ENCODE results near the gene PLXNA1. TPM values are rescaled to one million over a fixed set of nuclear protein-coding genes. Genes with fewer than 3 reads are reported as not detected.

The PLXNA1 gene
- total RNA-seq, 2 experiments from 2014 or later, result 6.5 to 7.4 TPM

DNA sequence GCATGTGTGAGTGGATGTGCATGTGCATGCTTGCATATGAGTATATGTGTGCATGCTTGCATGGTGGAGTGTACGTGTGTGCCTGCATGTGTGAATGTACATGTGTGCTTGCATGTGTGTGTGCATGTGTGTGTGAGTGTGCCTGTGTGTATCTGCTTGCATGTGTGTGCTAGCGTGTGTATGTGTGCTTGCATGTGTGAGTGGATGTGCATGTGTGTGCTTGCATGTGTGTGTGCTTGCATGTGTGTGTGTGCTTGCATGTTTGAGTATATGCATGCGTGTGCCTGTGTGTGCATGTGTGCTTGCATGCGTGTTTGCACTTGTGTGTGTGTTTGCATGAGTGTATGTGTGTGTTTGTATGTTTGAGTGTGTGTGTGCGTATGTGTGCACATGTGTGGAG lies 4.6 kb upstream of the PLXNA1 start:
- DNase-seq, result no peak
- POLR2A ChIA-PET, result no interaction called here
- peaks cover 8% of the 10 kb centered on the region for H3K9me3 Mint-ChIP-seq
- no peak overlapping the region for H3K4me3 Mint-ChIP-seq
- peaks cover 21% of the 10 kb centered on the region for H3K4me1 Mint-ChIP-seq
- no peaks in the 10 kb centered on the region for H3K36me3 Mint-ChIP-seq (ENCODE audit: low read depth)
- no peak overlapping the region for H3K27ac Mint-ChIP-seq
- peaks cover 14% of the 10 kb centered on the region for H3K27me3 Mint-ChIP-seq
- CTCF ChIA-PET, result no interaction called here

DNA sequence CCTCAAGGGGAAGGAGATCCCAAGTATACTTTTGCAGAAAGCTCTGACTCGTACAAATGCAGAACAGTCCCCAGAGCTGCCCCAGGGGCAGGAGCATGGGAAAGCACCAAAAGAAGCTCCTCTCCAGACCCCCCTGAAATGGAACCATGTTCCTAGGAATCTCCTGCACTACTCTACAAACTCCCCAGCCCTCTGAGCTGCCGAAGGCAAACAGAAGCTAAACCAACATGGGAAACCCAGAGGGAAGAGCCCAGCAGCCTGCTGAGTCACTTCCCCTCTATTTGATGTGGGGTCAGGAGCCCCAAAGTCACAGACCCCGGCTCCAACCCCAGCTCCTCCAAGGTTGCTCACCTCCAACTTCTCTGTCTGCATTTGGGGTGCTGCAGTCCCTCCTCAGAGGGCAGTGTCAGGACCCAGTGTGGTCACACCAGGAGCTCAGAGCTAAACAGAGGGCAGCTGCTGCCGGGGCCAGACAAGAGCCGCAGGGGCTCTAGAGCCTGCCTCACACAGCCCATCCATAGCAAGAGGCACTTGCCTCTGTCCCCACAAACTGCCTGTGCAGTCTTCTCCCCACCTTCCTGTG lies 3.8 kb upstream of the PLXNA1 start:
- H3K9me3 Mint-ChIP-seq, result peaks cover 6% of the 10 kb centered on the region
- ChIA-PET CTCF (no interaction called here), POLR2A (interaction anchor here (0.5 to 1.6 kb wide), 2 partner anchors 29 to 68 kb away, joined by 3 read pairs; no protein-coding TSS in a partner anchor)
- H3K4me1 Mint-ChIP-seq, result peaks cover 21% of the 10 kb centered on the region
- no peak overlapping the region for H3K27ac Mint-ChIP-seq
- DNase-seq, result no peak
- H3K27me3 Mint-ChIP-seq, result peaks cover 14% of the 10 kb centered on the region
- H3K4me3 Mint-ChIP-seq, result no peak overlapping the region
- H3K36me3 Mint-ChIP-seq (ENCODE audit: low read depth), result no peaks in the 10 kb centered on the region

DNA sequence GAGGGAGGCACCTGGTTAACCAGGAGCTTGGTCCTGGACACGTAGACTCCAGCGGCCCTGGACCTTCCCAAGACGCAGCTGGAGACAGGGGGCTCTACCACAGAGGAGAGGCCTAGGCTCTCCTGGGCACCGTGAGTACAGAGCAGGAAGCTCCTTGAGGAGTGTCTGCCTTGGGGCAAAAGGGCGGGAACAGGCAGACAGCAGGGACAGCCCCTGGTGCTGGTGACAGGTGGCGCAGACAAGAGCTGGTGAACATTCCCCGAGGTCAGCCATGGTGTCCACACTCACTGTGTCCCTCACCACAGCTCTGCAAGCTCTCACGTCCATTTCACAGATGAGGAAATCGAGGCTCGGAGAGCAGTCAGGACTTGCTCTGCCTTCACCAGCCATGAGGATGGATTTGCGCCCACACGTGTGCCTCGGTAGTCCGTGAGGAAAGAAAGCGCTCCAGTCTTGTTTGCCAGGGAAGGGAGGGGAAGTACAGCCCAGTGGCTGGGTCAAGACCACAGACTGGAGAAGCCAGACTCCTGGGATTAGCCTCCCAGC lies 2.6 kb upstream of the PLXNA1 start:
- POLR2A ChIA-PET, result interaction anchor here (1.6 kb wide), 1 partner anchor 69 kb away, joined by 3 read pairs; no protein-coding TSS in a partner anchor
- CTCF ChIA-PET, result no interaction called here
- Mint-ChIP-seq H3K36me3 (ENCODE audit: low read depth) (no peaks in the 10 kb centered on the region), H3K9me3 (no peaks in the 10 kb centered on the region), H3K27ac (no peak overlapping the region), H3K4me3 (no peak overlapping the region), H3K4me1 (peaks cover 21% of the 10 kb centered on the region), H3K27me3 (peaks cover 9% of the 10 kb centered on the region)
- DNase-seq, result no peak

DNA sequence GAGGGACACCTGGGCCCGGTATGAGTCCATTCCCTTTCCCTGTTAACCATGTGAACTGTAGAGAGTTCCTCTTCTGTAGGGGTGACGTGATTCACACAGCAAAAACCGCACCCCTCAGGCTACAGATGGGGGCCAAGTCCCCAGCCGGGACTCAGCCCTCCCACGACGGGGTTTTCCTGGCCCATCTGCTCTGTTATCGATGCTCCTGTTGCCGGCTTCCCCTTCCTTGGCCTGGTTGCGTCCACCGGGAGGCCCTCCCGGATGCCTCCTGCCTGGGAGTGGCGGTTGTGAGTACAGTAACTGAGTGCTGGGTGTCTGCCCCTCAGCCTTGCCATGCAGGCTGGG lies 817 bp upstream of the PLXNA1 start:
- Mint-ChIP-seq H3K9me3 (no peaks in the 10 kb centered on the region), H3K27ac (peak overlapping the region; percentile 55), H3K4me3 (peak overlapping the region; percentile 76), H3K27me3 (peaks cover 9% of the 10 kb centered on the region), H3K4me1 (peaks cover 21% of the 10 kb centered on the region), H3K36me3 (ENCODE audit: low read depth) (no peaks in the 10 kb centered on the region)
- ChIA-PET CTCF (interaction anchor here (1.0 to 2.2 kb wide), 13 partner anchors 15 to 458 kb away, joined by 3 to 15 read pairs (median 4); partner anchors contain the start of gene CHST13), POLR2A (interaction anchor here (0.6 to 1.5 kb wide), 3 partner anchors 11 to 898 kb away, joined by 3 to 7 read pairs (median 3); partner anchors contain the start of gene SLC41A3)
- no peak for DNase-seq

DNA sequence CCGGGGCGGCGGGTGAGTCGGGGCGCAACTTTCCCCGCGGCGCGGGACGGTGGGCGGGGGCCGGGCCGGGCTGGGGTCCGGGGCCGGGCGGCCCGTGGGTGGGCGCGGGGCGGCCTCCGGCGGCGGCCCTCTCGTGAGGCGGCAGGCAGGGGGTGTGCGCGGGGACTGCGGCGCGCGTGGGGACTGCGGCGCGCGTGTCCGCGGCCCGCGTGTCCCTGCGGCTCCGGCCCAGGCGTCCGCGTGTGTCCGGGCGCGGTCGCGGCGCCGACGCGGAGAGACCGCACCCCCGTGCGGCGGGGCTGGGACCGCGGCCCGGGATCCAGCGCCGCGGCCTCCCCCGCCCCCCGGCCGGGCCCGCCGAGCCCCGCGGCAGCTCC lies 349 bp downstream of the PLXNA1 start:
- H3K4me1 Mint-ChIP-seq, result peaks cover 21% of the 10 kb centered on the region
- peaks cover 7% of the 10 kb centered on the region for H3K27me3 Mint-ChIP-seq
- no peaks in the 10 kb centered on the region for H3K9me3 Mint-ChIP-seq
- no peak for DNase-seq
- H3K4me3 Mint-ChIP-seq, result no peak overlapping the region
- no peaks in the 10 kb centered on the region for H3K36me3 Mint-ChIP-seq (ENCODE audit: low read depth)
- CTCF ChIA-PET, result interaction anchor here (2.1 kb wide), 1 partner anchor 72 kb away, joined by 8 read pairs; no protein-coding TSS in a partner anchor
- POLR2A ChIA-PET, result interaction anchor here (1.3 kb wide), 1 partner anchor 71 kb away, joined by 3 read pairs; no protein-coding TSS in a partner anchor
- H3K27ac Mint-ChIP-seq, result no peak overlapping the region

DNA sequence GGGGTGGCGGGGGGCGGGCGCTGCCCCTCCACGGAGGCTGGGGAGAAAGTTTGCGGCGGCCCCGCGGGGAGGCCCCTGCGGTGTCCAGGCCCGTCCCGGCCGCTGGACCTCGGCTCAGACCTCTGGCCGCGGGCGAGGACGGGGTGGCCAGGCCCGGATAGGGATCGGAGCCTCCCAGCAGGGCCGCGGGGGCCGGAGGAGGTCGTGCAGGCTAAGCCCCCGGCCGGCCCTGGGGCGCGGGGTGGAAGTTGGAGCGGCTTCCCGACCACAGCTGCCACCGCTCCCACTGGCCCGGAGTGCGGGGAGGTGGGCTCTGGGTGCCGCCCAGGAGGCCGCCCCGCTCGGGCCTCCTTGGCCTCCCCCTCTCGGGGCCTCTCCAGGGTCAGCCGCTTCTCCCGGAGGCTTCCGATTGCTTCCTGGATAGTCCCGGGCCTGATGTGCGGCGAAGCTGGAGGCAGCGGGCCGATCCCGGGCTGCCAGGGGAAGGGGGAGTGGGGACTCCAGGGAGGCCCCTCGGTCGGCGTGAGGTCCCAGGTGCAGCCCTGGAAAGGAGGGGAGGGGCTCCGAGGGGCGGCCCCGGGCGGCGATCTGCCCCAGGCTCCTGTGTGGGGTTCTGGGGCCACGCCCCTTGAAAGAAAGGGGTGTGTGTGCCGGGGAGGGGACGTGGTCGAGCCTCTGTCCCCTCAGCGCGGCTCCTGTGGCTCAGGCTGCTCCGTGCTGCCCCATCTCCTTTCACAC lies 907 bp downstream of the PLXNA1 start:
- peak overlapping the region; percentile 24 for H3K4me3 Mint-ChIP-seq
- peaks cover 4% of the 10 kb centered on the region for H3K27me3 Mint-ChIP-seq
- H3K36me3 Mint-ChIP-seq (ENCODE audit: low read depth), result no peaks in the 10 kb centered on the region
- H3K4me1 Mint-ChIP-seq, result peaks cover 17% of the 10 kb centered on the region
- no peaks in the 10 kb centered on the region for H3K9me3 Mint-ChIP-seq
- ChIA-PET CTCF (interaction anchor here (2.1 kb wide), 1 partner anchor 73 kb away, joined by 8 read pairs; no protein-coding TSS in a partner anchor), POLR2A (interaction anchor here (1.3 kb wide), 1 partner anchor 71 kb away, joined by 3 read pairs; no protein-coding TSS in a partner anchor)
- H3K27ac Mint-ChIP-seq, result no peak overlapping the region
- DNase-seq, result peak; percentile 26

DNA sequence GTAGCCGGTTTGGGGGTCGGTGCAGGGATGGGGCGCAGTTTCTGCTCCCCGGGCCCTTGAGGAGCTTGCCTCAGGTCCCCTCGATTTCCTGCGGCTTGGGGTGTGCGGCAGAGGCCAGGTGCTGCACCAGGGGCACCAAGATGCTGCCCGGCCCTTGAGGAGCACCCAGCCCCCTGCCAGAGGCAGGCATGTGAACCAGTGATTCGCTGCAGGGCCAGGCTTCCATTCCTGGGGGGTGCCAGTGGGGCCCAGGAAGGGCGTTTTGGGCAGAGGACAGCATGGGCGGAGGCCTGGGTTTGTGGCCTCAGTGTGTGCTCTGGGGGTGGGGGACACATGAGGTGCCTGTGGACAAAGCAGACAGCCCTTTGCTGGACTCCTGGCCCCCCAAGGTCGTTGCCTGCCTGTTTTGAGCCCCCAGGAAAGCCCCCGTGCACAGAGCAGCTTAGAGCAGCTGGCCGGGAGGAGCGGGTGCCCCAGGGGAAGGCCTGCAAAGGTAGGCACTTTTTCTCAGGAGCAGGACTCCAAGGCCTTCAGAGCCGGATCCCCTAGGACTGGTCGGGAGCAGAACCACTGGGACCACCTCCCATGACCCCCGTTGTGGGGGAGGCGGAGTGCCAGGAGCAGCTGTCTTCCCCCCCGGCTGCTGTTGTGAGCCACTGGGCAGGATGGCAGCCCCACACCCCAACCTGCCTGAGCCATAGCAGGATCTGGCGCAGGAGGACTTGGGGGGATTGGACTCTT lies 1.6 kb downstream of the PLXNA1 start:
- ChIA-PET POLR2A (interaction anchor here (1.3 kb wide), 1 partner anchor 72 kb away, joined by 3 read pairs; no protein-coding TSS in a partner anchor), CTCF (no interaction called here)
- no peaks in the 10 kb centered on the region for H3K9me3 Mint-ChIP-seq
- no peak overlapping the region for H3K27ac Mint-ChIP-seq
- peaks cover 4% of the 10 kb centered on the region for H3K27me3 Mint-ChIP-seq
- no peak for DNase-seq
- peaks cover 14% of the 10 kb centered on the region for H3K4me1 Mint-ChIP-seq
- no peaks in the 10 kb centered on the region for H3K36me3 Mint-ChIP-seq (ENCODE audit: low read depth)
- H3K4me3 Mint-ChIP-seq, result peak overlapping the region; percentile 24

DNA sequence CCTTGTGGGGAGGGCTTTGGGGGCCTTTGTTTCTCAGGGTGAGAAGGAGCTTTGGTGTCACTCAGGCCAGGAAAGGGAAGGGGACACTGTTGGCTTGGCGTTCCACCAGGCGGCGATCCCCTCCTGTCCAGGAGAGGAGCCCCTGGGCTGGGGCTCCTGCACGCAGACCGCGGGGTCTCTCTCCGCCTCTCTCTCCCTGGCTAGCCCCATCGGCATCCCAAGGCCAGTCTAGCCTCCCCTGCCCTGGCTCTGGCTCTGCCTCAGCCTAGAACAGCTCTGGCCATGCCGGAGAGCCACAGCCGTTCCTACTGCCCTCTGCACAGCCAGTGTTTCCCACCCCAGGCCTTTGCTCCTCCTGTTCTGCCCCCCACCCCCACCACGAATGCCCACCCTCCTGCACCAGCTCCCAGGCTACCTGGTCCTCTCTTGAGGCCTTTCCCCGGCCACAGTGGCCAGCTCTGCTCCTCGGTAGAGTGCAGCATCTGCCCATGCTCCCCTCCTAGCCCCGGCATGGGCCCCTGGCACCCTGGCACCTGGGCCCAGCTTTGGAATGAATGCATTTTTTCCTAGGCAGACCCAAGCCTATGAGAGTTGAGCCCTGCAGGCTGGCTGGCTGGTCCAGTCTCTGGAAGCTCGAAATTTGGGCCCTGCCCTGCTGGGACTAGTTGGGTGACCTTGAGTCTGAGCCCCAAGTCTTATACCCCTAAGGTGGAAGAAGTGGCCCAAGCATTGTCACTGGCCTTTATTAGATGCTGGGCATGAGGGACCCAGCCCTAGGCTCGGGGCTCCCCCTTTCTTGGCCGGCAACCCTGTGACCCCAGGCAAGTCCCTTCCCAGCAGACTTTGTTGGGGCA lies 2.4 kb downstream of the PLXNA1 start:
- peaks cover 12% of the 10 kb centered on the region for H3K4me1 Mint-ChIP-seq
- ChIA-PET POLR2A (no interaction called here), CTCF (no interaction called here)
- H3K27me3 Mint-ChIP-seq, result no peaks in the 10 kb centered on the region
- no peak overlapping the region for H3K27ac Mint-ChIP-seq
- no peaks in the 10 kb centered on the region for H3K9me3 Mint-ChIP-seq
- H3K36me3 Mint-ChIP-seq (ENCODE audit: low read depth), result no peaks in the 10 kb centered on the region
- no peak overlapping the region for H3K4me3 Mint-ChIP-seq
- DNase-seq, result no peak

DNA sequence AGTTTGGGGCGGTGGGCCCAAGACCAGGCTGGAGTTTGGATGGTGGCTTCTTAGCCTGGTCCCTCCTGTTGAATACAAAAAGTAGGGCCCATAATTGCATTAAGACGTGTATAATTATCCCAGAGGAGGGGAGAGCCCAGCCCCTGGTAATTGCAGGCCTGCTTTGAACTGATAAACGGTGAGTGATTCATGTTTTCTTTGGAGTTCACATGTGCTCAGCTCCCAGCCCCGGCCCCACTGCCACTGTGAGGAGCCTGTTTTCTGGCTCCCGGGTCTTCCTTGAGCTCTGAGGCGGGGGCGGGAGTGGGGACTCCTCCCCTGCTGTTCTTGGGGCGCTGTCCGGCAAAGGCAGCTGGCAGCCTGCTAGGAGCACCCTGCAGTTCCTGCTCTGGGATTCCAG lies 3.1 kb downstream of the PLXNA1 start:
- H3K36me3 Mint-ChIP-seq (ENCODE audit: low read depth), result no peaks in the 10 kb centered on the region
- ChIA-PET POLR2A (no interaction called here), CTCF (no interaction called here)
- DNase-seq, result no peak
- peaks cover 12% of the 10 kb centered on the region for H3K4me1 Mint-ChIP-seq
- no peaks in the 10 kb centered on the region for H3K27me3 Mint-ChIP-seq
- no peaks in the 10 kb centered on the region for H3K9me3 Mint-ChIP-seq
- no peak overlapping the region for H3K4me3 Mint-ChIP-seq
- no peak overlapping the region for H3K27ac Mint-ChIP-seq

DNA sequence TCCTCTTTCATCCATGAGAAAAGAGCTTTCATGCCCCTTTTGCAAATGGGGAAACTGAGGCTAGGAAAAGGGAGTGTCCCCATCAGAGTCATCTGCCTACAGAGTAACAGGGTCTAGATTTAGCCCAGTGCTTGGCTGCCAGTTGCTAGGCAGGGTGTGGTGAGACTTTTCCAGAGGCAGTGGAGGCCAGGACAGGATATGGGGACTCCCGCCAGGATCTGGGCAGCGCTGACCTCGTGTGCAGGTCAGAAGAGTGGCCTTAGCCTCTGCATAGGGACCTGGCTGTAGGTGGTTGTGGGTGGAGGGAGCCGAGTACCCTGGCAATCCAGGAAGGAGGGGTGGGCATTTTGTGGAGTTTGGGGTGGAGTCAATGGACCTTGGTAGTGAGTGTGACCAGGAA lies 4.2 kb downstream of the PLXNA1 start:
- DNase-seq, result no peak
- ChIA-PET POLR2A (no interaction called here), CTCF (no interaction called here)
- Mint-ChIP-seq H3K36me3 (ENCODE audit: low read depth) (no peaks in the 10 kb centered on the region), H3K27ac (no peak overlapping the region), H3K27me3 (no peaks in the 10 kb centered on the region), H3K4me1 (peaks cover 3% of the 10 kb centered on the region), H3K9me3 (no peaks in the 10 kb centered on the region), H3K4me3 (no peak overlapping the region)

DNA sequence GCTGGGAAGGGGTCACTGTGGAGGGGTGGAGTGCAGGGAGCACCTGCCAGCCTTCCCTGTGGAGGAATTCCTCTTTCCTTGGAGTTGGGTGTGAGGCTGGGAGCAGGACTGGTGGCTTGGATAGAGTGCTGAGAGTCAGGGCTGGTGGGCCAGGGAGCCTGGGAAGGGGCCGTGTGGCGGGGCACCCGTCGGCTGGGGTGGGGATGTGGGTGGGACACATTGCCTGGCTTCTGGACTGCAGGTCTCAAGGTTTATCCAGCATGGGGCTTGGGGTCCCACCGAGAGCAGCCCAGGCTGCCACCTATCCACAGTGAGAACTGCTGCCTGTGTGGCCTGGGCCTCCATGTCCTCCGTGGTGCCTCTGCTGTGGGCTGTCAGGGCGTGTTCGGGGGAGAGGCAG lies 4.7 kb downstream of the PLXNA1 start:
- no peaks in the 10 kb centered on the region for H3K9me3 Mint-ChIP-seq
- no peak overlapping the region for H3K4me3 Mint-ChIP-seq
- H3K27me3 Mint-ChIP-seq, result no peaks in the 10 kb centered on the region
- DNase-seq, result no peak
- no peak overlapping the region for H3K27ac Mint-ChIP-seq
- no peaks in the 10 kb centered on the region for H3K36me3 Mint-ChIP-seq (ENCODE audit: low read depth)
- ChIA-PET POLR2A (no interaction called here), CTCF (no interaction called here)
- H3K4me1 Mint-ChIP-seq, result no peaks in the 10 kb centered on the region

DNA sequence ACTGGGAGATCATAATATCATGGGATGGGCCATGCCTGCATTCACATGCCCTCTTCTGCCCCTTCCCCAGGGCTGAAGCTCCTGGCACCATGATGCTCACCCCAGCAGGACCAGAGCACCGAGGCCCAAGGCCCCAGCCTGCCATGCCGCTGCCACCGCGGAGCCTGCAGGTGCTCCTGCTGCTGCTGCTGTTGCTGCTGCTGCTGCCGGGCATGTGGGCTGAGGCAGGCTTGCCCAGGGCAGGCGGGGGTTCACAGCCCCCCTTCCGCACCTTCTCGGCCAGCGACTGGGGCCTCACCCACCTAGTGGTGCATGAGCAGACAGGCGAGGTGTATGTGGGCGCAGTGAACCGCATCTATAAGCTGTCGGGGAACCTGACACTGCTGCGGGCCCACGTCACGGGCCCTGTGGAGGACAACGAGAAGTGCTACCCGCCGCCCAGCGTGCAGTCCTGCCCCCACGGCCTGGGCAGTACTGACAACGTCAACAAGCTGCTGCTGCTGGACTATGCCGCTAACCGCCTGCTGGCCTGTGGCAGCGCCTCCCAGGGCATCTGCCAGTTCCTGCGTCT lies 5.6 kb downstream of the PLXNA1 start:
- POLR2A ChIA-PET, result no interaction called here

More for the DNA sequence above, 5.6 kb downstream of the PLXNA1 start:
- CTCF ChIA-PET, result no interaction called here
- H3K36me3 Mint-ChIP-seq (ENCODE audit: low read depth), result no peaks in the 10 kb centered on the region
- no peak overlapping the region for H3K27ac Mint-ChIP-seq
- no peaks in the 10 kb centered on the region for H3K9me3 Mint-ChIP-seq
- no peaks in the 10 kb centered on the region for H3K27me3 Mint-ChIP-seq
- H3K4me1 Mint-ChIP-seq, result no peaks in the 10 kb centered on the region
- no peak for DNase-seq
- no peak overlapping the region for H3K4me3 Mint-ChIP-seq

Data from activated CD4-positive, alpha-beta memory T cell treated with anti-CD3 and anti-CD28 coated beads, Interleukin-2, amount 10 ng/mL, durations not matched to agents 7 days and 5 days (primary cell).